GM18502 (cell line): Measurements from ENCODE around the gene FBXO10.
"Not testable (repeated sequence)": the region's sequence is repeated elsewhere in the genome, so short reads cannot be mapped to it uniquely, and the experiment has no call there.

Experiments
- ATAC-seq: cut with Tn5 transposase; IDR thresholded peaks from one replicate; pipeline ENCODE4 v1.9.1; 2021; ENCODE audit warnings: mild to moderate bottlenecking; ENCODE audit not compliant: unreplicated experiment, poor library complexity

The FBXO10 gene

GRCh38 chr9:37486616-37487548 is 89.3 kb downstream of the FBXO10 start:
- ATAC-seq, result no peak

- ATAC-seq, result no peak
Measured at GRCh38 chr9:37486256-37486615, 89.9 kb downstream of the FBXO10 start.

GRCh38 chr9:37485389-37486255 is 90.6 kb downstream of the FBXO10 start, which contains the start of gene POLR1E:
TSS of gene POLR1E (plus strand) at chr9:37485948. CDS start at chr9:37486048, 100 bp downstream.
- peak; percentile 97 for ATAC-seq

- ATAC-seq, result no peak
Measured at GRCh38 chr9:37480759-37481158, 95.4 kb downstream of the FBXO10 start.

- ATAC-seq, result not testable (repeated sequence)
Measured at GRCh38 chr9:37477987-37478619, 98.1 kb downstream of the FBXO10 start.

- ATAC-seq, result not testable (repeated sequence)
Measured at GRCh38 chr9:37477443-37477842, 98.7 kb downstream of the FBXO10 start.

- ATAC-seq, result no peak
Measured at GRCh38 chr9:37476930-37477329, 99.2 kb downstream of the FBXO10 start.

- ATAC-seq, result no peak
Measured at GRCh38 chr9:37474438-37474837, 101.7 kb downstream of the FBXO10 start.

- ATAC-seq, result not testable (repeated sequence)
Measured at GRCh38 chr9:37473982-37474381, 102.2 kb downstream of the FBXO10 start.

- no peak for ATAC-seq
Measured at GRCh38 chr9:37471942-37472684, 104.1 kb downstream of the FBXO10 start.

- no peak for ATAC-seq
Measured at GRCh38 chr9:37468620-37469019, 107.6 kb downstream of the FBXO10 start.

- ATAC-seq, result not testable (repeated sequence)
Measured at GRCh38 chr9:37467530-37467929, 108.7 kb downstream of the FBXO10 start.

- ATAC-seq, result peak; percentile 6
Measured at GRCh38 chr9:37466037-37466709, 110.0 kb downstream of the FBXO10 start.

GRCh38 chr9:37465249-37466036 is 110.7 kb downstream of the FBXO10 start, which contains the start of gene ZBTB5:
TSS of gene ZBTB5 (minus strand) at chr9:37465450. CDS start at chr9:37442551, 22,899 bp downstream.
- peak; percentile 76 for ATAC-seq

- peak; percentile 46 for ATAC-seq
Measured at GRCh38 chr9:37464426-37465248, 111.5 kb downstream of the FBXO10 start.

- no peak for ATAC-seq
Measured at GRCh38 chr9:37464006-37464405, 112.2 kb downstream of the FBXO10 start.
